ENCODE measurements around the gene DVL1. TPM values are rescaled to one million over a fixed set of nuclear protein-coding genes. Genes with fewer than 3 reads are reported as not detected.
"Not testable (repeated sequence)": the region's sequence is repeated elsewhere in the genome, so short reads cannot be mapped to it uniquely, and the experiment has no call there.

Gene DVL1
- total and polyA plus RNA-seq, 12 donors = 64.7 to 153 (median 79.7) TPM

- Histone ChIP-seq H3K9me3 (no peaks in the 10 kb centered on the region), H3K4me1 (peaks cover 0 to 47% (median 33%) of the 10 kb centered on the region in 9 donors), H3K27me3 (no peaks in the 10 kb centered on the region), H3K36me3 (peaks cover 4 to 85% (median 31%) of the 10 kb centered on the region in 9 donors), H3K4me3 (no peak overlapping the region), H3K27ac (peak overlapping the region in 9 of 10 donors; percentile 11 to 73 (median 48))
- intact Hi-C loops (cut with DNase I) = no loop called here
- DNase-seq (peak; percentile 70 to 72), ATAC-seq (peak; percentile 37 to 81 (median 62))
- WGBS, 2 donors = 61 to 65% methylated on average over 9 of the region's 9 CpGs
- TF ChIP-seq CTCF (IDR thresholded peaks at IDR 0.05) = no peak
Measured at GRCh38 chr1:1318131-1318652, 31.0 kb downstream of the DVL1 start.

GRCh38 chr1:1317420-1317819, 31.8 kb downstream of the DVL1 start:
- H3K27me3 ChIP-seq = no peaks in the 10 kb centered on the region
- H3K27ac ChIP-seq = peak overlapping the region in 7 of 10 donors; percentile 21 to 73 (median 51)
- no peaks in the 10 kb centered on the region for H3K9me3 ChIP-seq
- ATAC-seq (no peak), DNase-seq (no peak)
- TF ChIP-seq CTCF (IDR thresholded peaks at IDR 0.05) = no peak
- H3K4me3 ChIP-seq = no peak overlapping the region
- intact Hi-C loops (cut with DNase I) = no loop called here
- H3K36me3 ChIP-seq = peaks cover 4 to 92% (median 38%) of the 10 kb centered on the region in 9 donors
- H3K4me1 ChIP-seq = peaks cover 0 to 40% (median 27%) of the 10 kb centered on the region in 9 donors
- WGBS, 2 donors = 90 to 91% methylated on average over 6 of the region's 6 CpGs

DNA sequence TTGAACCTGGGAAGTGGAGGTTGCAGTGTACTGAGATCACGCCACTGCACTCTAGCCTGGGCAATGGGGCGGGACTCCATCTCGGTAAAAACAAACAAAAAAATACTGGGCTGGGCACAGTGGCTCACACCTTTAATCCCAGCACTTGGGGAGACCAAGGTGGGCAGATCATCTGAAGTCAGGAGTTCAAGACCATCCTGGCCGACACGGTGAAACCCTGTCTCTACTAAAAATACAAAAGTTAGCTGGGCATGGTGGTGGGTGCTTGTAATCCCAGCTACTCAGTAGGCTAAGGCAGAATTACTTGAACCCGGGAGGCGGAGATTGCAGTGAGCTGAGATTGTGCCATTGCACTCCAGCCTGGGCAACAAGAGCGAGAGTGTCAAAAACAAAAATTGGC, 33.0 kb downstream of the DVL1 start:
- Histone ChIP-seq H3K4me1 (peaks cover 0 to 29% (median 20%) of the 10 kb centered on the region in 9 donors), H3K36me3 (peaks cover 4 to 96% (median 46%) of the 10 kb centered on the region in 9 donors)
- ATAC-seq; H3K27ac ChIP-seq; intact Hi-C loops (cut with DNase I); H3K27me3 ChIP-seq; H3K9me3 ChIP-seq; H3K4me3 ChIP-seq; DNase-seq: not testable (repeated sequence)
- 91 to 92% methylated on average over 8 of the region's 8 CpGs for WGBS, 2 donors

DNA sequence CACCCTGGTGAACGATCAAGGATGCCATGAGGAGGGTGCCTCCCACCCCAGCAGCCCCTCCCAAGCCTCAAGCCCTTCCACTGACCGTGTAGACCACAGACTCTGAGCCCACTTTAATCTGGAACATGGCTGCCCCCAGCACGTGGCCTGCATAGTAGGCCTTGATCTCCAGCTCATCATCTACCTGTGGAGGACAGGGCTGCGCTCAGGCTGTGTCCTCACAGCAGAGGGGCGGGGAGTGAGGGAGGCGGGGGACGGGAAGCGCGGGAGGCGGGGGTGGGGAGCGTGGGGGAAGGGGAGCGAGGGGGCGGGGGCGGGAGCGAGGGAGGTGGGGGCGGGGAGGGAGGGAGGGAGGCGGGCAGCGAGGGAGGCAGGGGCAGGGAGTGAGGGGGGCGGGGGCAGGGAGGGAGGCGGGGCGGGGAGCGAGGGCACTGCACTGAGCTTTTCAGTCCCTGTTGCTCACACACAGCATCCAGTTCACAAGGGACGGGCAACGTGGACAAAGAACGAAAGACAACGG, 33.7 kb downstream of the DVL1 start:
- Histone ChIP-seq H3K36me3 (peaks cover 4 to 96% (median 50%) of the 10 kb centered on the region in 9 donors), H3K4me3 (no peak overlapping the region), H3K27ac (no peak overlapping the region), H3K9me3 (no peaks in the 10 kb centered on the region), H3K27me3 (no peaks in the 10 kb centered on the region), H3K4me1 (peaks cover 0 to 22% (median 13%) of the 10 kb centered on the region in 9 donors)
- ATAC-seq = no peak
- no peak for DNase-seq
- TF ChIP-seq CTCF (IDR thresholded peaks at IDR 0.05) = no peak
- 70 to 74% methylated on average over 14 to 24 of the region's 26 CpGs for WGBS, 2 donors
- intact Hi-C loops (cut with DNase I) = no loop called here

DNA sequence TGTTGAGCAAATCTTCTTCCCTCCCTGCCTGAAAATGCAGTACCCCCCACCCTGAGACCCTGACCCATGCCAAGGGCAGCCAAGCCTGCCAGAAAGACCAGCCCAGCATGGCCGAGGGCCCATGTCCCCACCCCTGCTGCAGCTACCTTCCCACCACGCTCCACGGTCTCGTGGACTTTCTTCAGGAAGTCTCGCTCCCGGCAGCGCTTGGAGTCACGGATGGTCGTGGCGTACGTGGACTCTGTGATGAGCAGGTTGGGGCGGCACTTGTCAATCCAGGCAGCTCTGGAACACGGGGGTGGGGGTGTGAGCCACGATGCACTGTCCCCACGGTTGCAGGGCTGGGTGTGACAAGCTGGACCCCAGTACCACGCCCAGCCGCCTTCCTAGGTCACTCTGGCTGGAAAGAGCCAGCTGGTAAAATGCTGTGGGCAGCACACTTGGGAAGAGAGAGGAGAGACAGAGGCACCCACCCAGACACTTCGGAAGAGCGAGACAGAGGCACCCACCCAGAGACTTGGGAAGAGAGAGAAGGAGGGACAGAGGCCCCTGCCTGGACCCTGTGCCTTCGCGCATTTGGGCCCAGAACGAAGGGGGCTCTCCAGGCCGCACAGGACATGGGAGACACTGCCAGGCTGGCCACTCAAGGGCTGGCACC, 34.4 kb downstream of the DVL1 start:
- no peak for TF ChIP-seq CTCF (IDR thresholded peaks at IDR 0.05)
- H3K27me3 ChIP-seq = no peaks in the 10 kb centered on the region
- peaks cover 4 to 96% (median 43%) of the 10 kb centered on the region in 9 donors for H3K36me3 ChIP-seq
- WGBS, 2 donors = 89 to 92% methylated on average over 23 of the region's 23 CpGs
- no peak overlapping the region for H3K27ac ChIP-seq
- DNase-seq (no peak), ATAC-seq (no peak)
- H3K4me3 ChIP-seq = no peak overlapping the region
- H3K4me1 ChIP-seq = peaks cover 0 to 25% (median 11%) of the 10 kb centered on the region in 9 donors
- intact Hi-C loops (cut with DNase I) = no loop called here
- H3K9me3 ChIP-seq = no peaks in the 10 kb centered on the region
